Measurements from ENCODE around the gene PAQR4.

PAQR4 gene

DNA sequence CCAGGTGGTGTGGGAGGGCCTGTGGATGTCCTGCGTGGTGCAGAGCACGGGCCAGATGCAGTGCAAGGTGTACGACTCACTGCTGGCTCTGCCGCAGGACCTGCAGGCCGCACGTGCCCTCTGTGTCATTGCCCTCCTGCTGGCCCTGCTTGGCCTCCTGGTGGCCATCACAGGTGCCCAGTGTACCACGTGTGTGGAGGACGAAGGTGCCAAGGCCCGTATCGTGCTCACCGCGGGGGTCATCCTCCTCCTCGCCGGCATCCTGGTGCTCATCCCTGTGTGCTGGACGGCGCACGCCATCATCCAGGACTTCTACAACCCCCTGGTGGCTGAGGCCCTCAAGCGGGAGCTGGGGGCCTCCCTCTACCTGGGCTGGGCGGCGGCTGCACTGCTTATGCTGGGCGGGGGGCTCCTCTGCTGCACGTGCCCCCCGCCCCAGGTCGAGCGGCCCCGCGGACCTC is 44.4 kb downstream of the PAQR4 start (continued):
- TF ChIP-seq ZNF565 (CRISPR knock-in tag; conservative IDR thresholded peaks at IDR 0.05; ENCODE audit: low read depth) (no peak), ARNTL (CRISPR knock-in tag; IDR thresholded peaks at IDR 0.05; ENCODE audit: borderline replicate concordance, low read depth) (no peak), SNAI2 (CRISPR knock-in tag; IDR thresholded peaks at IDR 0.05) (no peak), CSDC2 (CRISPR knock-in tag; IDR thresholded peaks at IDR 0.05) (no peak), ISL1 (CRISPR knock-in tag; IDR thresholded peaks at IDR 0.05) (no peak), POU6F1 (CRISPR knock-in tag; IDR thresholded peaks at IDR 0.05; ENCODE audit: borderline replicate concordance, low read depth) (no peak)

- no peak for ATAC-seq
These were observed 45.0 kb downstream of the PAQR4 start for GRCh38 chr16:3013998-3014690.

DNA sequence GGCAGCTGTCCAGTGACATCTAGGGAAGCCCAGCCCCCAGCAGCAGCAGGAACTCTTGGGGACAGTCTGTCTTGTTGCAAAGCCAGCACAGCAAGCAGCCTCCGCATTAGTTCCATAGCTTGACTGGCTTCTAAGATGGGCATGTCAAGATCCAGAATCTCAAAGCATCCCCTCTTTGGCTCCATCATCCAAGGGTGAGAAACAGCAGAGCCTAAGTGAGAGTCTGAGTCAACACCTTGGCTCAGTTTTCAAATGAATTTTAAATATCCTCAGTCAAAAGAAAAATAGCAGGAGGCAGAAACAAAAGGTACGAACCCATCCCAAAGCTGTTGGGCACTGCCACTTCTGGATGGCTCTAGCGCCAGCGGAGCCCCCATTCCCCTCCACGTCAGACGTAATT is 45.8 kb downstream of the PAQR4 start:
- ATAC-seq, result no peak
- TF ChIP-seq OSR1 (CRISPR knock-in tag; IDR thresholded peaks at IDR 0.05) (no peak), ZFP3 (CRISPR knock-in tag; IDR thresholded peaks at IDR 0.05) (no peak), ESRRG (CRISPR knock-in tag; IDR thresholded peaks at IDR 0.05) (no peak), ZNF70 (CRISPR knock-in tag; IDR thresholded peaks at IDR 0.05) (no peak), ZC3H10 (CRISPR knock-in tag; IDR thresholded peaks at IDR 0.05) (no peak), GLIS3 (CRISPR knock-in tag; IDR thresholded peaks at IDR 0.05) (no peak), TCF4 (CRISPR knock-in tag; IDR thresholded peaks at IDR 0.05; ENCODE audit: borderline replicate concordance) (no peak), RARB (CRISPR knock-in tag; IDR thresholded peaks at IDR 0.05) (no peak), CSDC2 (CRISPR knock-in tag; IDR thresholded peaks at IDR 0.05) (no peak), ZNF8 (CRISPR knock-in tag; IDR thresholded peaks at IDR 0.05) (no peak), PPARA (CRISPR knock-in tag; IDR thresholded peaks at IDR 0.05; ENCODE audit: borderline replicate concordance) (no peak), TOX (CRISPR knock-in tag; IDR thresholded peaks at IDR 0.05; ENCODE audit: borderline replicate concordance) (no peak)
- TF ChIP-seq, protein P1, sequence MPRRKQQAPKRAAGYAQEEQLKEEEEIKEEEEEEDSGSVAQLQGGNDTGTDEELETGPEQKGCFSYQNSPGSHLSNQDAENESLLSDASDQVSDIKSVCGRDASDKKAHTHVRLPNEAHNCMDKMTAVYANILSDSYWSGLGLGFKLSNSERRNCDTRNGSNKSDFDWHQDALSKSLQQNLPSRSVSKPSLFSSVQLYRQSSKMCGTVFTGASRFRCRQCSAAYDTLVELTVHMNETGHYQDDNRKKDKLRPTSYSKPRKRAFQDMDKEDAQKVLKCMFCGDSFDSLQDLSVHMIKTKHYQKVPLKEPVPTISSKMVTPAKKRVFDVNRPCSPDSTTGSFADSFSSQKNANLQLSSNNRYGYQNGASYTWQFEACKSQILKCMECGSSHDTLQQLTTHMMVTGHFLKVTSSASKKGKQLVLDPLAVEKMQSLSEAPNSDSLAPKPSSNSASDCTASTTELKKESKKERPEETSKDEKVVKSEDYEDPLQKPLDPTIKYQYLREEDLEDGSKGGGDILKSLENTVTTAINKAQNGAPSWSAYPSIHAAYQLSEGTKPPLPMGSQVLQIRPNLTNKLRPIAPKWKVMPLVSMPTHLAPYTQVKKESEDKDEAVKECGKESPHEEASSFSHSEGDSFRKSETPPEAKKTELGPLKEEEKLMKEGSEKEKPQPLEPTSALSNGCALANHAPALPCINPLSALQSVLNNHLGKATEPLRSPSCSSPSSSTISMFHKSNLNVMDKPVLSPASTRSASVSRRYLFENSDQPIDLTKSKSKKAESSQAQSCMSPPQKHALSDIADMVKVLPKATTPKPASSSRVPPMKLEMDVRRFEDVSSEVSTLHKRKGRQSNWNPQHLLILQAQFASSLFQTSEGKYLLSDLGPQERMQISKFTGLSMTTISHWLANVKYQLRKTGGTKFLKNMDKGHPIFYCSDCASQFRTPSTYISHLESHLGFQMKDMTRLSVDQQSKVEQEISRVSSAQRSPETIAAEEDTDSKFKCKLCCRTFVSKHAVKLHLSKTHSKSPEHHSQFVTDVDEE (CRISPR knock-in tag; IDR thresholded peaks at IDR 0.05), result no peak
- TF ChIP-seq, protein P2, sequence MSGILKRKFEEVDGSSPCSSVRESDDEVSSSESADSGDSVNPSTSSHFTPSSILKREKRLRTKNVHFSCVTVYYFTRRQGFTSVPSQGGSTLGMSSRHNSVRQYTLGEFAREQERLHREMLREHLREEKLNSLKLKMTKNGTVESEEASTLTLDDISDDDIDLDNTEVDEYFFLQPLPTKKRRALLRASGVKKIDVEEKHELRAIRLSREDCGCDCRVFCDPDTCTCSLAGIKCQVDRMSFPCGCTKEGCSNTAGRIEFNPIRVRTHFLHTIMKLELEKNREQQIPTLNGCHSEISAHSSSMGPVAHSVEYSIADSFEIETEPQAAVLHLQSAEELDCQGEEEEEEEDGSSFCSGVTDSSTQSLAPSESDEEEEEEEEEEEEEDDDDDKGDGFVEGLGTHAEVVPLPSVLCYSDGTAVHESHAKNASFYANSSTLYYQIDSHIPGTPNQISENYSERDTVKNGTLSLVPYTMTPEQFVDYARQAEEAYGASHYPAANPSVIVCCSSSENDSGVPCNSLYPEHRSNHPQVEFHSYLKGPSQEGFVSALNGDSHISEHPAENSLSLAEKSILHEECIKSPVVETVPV (CRISPR knock-in tag; IDR thresholded peaks at IDR 0.05), result no peak
- TF ChIP-seq, protein P3, sequence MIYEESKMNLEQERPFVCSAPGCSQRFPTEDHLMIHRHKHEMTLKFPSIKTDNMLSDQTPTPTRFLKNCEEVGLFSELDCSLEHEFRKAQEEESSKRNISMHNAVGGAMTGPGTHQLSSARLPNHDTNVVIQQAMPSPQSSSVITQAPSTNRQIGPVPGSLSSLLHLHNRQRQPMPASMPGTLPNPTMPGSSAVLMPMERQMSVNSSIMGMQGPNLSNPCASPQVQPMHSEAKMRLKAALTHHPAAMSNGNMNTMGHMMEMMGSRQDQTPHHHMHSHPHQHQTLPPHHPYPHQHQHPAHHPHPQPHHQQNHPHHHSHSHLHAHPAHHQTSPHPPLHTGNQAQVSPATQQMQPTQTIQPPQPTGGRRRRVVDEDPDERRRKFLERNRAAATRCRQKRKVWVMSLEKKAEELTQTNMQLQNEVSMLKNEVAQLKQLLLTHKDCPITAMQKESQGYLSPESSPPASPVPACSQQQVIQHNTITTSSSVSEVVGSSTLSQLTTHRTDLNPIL (CRISPR knock-in tag; IDR thresholded peaks at IDR 0.05; ENCODE audit: low read depth), result no peak

More at GRCh38 chr16:3013998-3014690, 45.0 kb downstream of the PAQR4 start:
- no peak for TF ChIP-seq ZNF70 (CRISPR knock-in tag; IDR thresholded peaks at IDR 0.05)
- TF ChIP-seq ESRRG (CRISPR knock-in tag; IDR thresholded peaks at IDR 0.05), result no peak
- TF ChIP-seq POU6F1 (CRISPR knock-in tag; IDR thresholded peaks at IDR 0.05; ENCODE audit: borderline replicate concordance, low read depth), result no peak
- TF ChIP-seq ZFP3 (CRISPR knock-in tag; IDR thresholded peaks at IDR 0.05), result no peak
- no peak for TF ChIP-seq ISL1 (CRISPR knock-in tag; IDR thresholded peaks at IDR 0.05)
- TF ChIP-seq, protein P2 (CRISPR knock-in tag; IDR thresholded peaks at IDR 0.05), result no peak
- no peak for TF ChIP-seq GLIS3 (CRISPR knock-in tag; IDR thresholded peaks at IDR 0.05)
- no peak for TF ChIP-seq SNAI2 (CRISPR knock-in tag; IDR thresholded peaks at IDR 0.05)
- no peak for TF ChIP-seq PPARA (CRISPR knock-in tag; IDR thresholded peaks at IDR 0.05; ENCODE audit: borderline replicate concordance)
- TF ChIP-seq, protein P3 (CRISPR knock-in tag; IDR thresholded peaks at IDR 0.05; ENCODE audit: low read depth), result no peak
